ENCODE data around the gene KDM5B.

The KDM5B gene

DNA sequence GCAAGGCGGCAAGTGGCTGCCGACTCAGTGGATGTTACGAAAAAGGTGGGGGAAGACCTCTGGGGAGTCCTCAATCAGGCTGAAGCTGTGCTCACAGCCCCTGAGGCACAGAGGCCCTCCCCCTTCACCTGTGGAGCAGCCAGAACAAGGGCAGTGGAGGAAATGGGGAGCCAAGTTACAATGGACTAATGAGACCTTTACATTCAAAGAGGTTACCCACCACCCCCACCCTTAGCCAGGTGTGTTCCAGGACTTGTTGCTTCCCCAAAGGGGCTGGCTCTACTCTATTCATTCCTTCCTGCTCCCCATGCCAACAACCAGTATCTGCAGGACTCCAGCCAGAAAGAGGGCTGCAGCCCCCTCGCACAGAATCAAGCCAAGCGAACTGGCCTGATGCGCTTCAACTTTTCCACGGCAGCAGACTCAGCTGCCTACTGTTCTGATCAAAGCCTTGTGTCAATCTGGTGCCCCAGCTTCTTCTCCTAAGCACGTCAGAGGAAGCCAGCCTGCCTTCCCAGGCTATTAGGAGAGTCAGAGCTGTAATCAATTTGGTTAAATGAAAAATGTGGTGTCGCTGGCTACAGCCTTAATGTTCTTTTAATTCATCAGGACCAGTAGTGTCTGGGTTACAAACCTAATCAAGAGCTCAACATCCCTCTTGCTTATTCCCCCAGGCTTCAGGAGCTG, 96.1 kb downstream of the KDM5B start:
- no peak for DNase-seq

DNA sequence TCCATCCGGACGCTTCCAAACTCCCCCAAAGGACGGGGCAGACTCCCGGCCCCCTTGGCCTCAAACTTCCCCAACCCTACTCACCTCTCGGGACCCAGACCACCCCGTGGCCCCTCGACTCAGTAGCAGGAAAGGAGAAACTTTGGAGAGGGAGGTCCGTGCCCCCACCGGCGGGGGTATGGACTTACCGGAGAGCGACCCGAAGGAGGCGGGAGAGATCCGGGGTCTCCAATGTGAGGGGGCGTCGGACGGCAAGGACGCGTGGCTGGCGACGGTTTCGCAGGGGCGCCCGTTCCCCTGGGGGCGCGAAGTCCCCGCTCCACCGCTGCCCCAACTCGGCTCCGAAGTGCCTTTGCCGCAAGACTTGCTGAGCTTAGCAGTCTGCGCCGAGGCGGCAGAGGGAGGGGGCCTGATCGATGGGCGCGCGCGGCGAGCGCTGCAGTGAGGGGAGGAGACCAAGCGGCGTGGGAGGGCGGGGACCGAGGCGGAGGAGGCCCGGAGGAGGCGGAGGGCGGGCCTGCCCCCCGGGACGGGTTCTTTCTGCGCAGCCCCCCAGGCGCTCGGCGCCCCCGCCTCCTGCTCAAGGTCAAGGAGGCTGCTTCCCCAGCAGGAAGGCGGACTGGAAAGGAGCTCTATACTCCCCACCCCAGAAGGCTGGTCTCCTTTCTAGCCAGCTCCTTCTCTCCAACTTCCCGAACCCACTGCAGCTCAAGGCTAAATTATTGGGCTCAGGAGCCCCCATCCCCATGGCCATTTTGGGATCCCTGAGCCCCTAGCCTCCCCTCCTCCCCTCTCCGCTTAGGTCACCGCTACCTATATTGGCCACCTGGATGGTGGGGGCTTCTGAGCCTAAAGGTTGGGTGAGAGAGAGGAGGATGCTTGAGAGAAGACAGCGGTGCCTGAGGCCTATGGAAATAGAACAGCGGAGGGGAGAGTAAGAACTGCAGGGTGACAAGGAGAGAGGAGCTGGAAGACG, 97.9 kb downstream of the KDM5B start, which contains the start of gene SYT2:
Gene SYT2 (minus strand): TSS at position 385 of the 976 bp plus-strand sequence. CDS start 104,682 bp downstream, outside the sequence.
- DNase-seq, result no peak

DNA sequence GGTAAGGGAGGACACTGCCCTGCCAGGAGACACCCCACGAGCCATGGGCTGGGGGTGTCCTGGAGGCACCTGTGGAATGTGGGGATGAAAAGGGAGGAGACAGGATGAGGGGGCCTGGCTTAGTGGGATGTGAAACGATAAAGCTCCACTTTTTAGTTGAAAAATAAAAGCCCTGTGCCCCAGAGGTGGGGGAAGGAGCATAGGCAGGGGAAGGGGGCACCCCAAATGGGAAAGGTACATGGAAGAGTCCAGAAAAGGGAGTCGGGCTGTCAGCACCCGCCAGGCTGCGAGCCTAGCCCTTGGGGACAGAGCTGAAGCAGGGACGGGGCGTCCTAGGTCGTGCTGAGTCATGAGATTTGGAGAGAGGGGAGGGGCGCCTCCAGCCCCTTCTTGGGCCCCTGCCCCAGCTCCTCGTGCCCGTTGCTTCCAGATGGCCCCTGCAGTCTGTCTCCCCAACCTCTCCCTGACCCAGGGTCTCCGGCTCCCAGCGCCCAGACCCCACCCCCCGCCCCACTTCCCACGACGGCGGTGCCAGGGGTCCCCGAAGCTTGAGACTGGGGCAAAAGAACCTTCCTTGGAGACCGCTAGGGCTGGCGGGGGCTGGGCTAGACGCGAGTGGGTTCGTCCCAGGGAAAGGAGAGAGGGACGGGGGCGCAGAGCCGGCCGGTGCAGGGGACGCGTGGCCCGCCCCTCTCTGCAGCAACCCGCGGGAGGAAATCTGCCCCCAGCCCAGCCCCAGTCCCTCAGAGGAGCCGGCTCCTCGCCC, 98.8 kb downstream of the KDM5B start:
- no peak for DNase-seq

DNA sequence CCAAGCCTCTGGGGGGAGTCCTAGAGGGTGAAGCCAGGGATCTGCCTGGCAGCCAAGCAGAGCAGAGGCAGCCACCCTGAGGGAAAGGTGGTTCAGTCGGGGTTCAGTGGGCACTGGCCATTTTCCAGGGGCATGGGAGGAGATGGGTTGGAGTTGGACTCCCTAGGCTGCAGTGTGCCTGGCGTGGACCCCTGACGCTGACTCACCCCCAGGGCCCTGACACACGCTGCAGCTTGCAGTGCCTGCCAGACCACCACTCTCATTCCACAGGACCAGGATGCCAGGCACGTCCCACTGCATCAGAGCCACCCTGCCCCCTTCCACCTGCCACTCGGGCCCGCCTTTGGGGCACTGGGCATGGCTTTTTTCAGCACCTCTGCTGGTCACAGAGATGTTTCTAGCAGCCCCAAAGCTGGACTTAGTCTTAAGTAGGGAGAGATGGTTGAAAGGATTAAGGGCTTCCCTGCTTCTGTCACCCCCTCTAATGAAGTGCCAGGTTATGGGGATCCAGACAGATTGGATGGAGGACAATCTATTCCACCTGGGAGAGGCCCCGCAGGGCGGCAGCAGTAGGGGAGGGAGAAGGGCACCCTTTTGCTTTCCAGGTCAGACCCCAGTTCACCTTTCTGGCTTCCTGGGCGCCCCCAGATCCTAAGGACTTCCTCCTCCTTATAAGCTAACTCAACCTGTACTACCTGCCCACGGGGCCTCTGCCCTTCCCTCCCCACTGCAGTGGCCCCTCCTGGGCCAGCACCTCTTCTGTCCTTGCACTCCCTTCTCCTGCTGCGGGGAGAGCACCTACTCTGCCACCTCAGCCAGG, 99.6 kb downstream of the KDM5B start:
- DNase-seq, result no peak

DNA sequence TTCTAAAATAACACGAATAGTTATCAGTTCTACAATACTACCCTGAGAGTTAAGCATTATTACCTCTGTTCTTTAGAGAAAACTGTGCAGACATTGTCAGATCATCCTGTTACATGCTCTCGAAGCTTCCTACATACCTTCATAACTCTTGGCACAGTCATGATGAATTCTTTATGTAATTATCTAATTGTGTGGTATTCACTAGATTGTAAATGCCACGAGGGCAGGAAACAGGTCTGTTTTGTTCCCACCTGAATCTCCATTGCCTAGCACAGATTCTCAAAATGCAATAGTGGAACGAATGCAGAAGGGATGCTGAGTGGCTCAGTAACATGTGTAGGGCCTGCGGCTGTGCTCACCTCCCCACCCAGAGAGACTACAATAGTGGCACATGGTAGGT, 101.4 kb downstream of the KDM5B start:
- DNase-seq, result no peak

DNA sequence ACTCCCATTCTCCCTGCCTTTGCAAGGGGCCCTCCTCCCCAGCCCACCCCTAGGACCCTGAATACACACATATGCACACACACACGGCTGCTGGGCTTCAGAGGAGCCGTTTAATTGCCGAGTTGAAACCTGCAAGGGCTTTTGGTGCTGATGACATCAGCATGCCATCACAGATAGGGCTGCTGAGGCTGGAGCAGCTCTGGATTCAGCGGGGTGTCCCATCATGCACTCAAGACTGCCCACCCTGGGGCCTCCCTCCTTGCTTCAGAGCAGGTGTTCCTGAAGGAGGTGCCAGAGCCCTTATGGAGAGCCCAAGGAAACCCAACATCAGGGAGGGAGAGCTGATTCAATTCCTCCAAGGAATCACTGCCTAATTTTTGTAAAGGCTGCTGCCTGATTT, 103.6 kb downstream of the KDM5B start:
- no peak for DNase-seq

DNA sequence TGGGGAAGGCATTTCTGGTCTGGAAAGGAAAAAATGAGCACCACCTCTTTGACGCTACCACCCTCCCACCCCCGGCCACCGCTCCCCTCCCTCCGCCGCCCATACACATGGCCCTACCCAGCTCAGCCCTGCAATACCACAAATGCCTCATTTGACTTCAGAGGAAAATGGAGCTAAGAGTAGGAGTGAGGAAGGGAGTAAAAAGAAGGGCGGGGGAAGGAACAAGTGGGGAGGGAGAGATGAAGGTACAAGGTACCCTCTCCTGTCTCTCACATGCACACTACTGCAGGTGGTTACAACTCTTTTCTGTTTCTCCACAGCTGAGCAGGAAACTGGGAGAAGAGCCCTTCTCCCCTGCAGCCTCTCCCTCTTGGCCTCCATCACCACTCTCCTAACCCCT, 105.0 kb downstream of the KDM5B start:
- no peak for DNase-seq

DNA sequence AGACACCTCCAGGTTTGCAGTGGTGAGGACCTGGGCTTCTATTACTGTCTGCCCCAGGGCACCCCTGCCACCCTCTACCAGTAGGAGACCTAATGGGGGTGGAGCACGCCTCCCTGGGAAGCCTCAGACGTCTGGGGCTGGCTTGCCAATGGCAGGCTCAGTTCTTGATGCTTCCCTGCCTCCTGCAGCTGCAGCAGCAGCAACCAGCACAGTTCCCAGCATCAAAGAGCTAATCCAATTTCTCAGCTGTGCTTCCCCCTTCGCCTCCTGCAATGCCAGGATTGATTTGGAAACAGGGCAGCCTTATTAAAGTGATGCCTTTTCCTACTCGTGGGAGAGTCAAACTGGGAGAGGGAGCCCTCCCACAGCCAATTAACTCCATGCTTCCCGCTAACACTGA, 106.1 kb downstream of the KDM5B start:
- no peak for DNase-seq

DNA sequence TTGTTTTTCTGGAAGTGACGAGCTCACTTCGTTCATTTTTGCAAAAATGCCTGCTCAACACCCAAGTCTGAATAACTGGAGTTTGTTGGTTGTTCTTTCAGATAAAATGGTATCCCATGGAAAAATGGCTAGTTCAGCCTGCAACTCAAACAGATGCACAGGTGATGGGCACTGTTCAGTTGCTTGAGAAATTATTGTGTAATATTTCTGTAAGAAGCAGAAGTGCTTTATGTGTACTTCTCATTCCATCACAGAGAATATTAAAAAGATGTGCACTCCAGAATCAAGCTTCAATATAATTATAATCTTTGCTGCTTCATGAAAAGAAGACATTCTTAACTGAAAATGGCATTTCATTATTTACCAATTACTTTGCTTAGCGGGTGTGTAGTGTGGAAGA, 107.0 kb downstream of the KDM5B start:
- DNase-seq, result no peak

DNA sequence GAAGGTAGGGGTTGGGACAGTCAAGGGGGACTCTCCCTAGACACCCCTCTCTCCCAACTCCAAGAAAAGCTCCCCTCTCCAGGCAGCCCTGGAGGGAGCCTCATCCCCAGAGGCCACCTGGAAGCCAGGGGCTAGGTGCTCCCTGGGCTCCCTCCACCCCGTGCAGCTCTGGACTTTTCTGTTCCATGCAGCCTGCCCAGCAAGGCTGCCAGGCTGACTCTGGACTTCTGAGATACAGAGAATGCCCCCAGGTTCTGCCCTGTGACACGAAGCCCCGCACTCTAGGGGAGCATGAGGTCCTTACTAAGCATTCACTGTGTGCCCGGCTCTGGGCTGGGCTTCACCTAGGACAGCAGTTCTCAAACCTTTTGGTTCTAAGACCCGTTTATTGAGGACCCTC, 108.2 kb downstream of the KDM5B start:
- DNase-seq, result no peak

DNA sequence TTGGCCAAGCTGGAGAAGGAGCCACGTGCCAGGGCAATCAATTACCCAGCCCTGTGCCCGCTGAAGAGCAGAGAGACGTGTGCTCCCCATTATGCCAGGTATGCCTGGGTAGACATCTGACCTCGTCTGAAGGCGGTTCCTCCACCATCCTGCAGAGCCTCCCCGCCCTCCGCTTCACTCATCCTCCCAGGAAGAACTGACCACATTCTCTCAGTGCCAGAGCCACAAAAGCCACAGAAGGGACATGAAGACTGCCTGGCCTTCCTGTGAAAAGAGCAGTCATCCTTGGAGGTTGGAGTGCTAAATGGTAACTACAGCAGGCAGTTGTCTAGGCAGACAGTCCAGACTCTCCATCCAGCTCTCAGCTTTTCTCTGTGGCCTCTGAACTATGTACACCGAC, 109.9 kb downstream of the KDM5B start:
- no peak for DNase-seq

DNA sequence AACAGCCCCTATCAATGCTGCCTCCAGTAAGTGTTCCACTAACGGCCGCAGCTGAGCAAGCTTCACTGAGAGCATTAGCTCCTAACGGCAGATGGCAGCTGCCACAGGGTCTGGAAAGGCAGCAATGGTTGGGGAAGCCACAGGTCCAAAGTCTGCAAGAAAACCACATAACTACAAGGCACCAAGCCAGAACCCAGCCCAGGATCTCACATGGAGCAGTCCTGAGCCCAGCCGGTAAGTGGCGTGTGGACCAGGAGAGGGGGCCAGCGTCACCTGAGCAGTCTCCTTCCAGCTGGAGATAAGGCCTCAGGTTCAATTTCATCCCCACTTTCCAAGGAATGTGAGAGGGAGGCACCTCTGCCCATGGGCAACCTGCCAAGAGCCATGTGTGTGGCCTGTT, 111.2 kb downstream of the KDM5B start:
- DNase-seq, result no peak

DNA sequence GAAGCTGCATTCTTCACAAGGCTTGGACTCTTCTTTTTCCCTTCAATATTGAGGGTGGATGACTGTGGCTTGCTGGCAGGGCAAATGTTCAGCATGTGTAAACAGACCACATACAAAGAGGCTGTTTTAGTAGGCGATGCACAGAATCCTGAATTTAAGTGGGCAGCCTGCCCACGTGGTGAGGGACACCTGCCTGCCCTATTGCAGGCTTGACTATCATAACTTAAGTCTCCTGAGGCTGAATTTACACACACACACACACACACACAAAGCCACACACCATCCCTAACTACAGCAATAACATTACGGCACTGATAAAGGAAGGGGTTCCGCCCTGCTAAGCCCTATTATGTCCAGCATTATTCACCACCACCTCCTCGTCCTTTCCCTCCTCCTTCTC, 113.9 kb downstream of the KDM5B start:
- no peak for DNase-seq

DNA sequence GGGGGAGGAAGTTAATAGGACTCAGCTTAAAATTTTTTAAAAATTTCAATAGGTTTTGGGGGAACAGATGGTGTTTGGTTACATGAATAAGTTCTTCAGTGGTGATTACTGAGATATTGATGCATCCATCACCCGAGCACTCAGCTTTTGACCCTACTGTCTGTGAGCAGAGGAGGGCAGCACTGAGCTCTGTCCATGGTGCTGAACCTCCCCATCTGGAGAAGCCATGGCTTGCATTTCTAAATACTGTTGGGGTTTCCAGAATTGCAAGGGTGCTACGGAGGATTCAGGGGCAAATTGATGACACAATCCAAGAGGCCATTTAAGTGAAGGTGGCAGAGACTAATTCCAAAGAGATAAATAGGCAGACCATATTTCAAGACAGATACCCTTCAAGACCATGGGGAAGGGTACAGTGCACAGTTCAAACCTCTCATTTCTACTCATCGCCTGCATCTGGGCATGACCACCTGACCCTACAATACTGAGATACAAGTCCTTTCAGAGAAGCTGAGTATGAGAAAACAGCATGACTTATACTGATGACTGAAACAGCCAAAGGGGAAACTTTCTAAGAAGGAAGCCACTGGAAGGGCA, 115.2 kb downstream of the KDM5B start:
- DNase-seq, result peak; percentile 67

DNA sequence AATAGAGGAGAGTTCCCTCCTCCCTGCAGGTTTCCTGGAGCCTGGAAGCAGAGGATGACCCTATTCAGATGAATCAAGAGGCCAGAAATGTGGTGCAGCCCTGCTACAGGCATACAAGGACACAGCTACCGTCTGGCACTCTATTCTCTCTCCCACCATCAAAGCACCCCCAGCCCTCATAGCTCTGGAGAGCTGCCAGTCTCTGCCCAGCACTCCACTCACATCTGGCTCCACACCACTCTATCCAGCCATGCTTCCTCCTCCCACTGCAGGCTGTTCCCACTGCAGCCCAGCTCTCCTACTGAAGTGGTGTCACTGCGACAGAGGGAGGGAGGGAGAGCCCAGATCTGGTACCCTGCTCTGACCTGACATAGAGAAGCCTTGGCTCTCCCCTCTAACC, 116.4 kb downstream of the KDM5B start:
- no peak for DNase-seq

DNA sequence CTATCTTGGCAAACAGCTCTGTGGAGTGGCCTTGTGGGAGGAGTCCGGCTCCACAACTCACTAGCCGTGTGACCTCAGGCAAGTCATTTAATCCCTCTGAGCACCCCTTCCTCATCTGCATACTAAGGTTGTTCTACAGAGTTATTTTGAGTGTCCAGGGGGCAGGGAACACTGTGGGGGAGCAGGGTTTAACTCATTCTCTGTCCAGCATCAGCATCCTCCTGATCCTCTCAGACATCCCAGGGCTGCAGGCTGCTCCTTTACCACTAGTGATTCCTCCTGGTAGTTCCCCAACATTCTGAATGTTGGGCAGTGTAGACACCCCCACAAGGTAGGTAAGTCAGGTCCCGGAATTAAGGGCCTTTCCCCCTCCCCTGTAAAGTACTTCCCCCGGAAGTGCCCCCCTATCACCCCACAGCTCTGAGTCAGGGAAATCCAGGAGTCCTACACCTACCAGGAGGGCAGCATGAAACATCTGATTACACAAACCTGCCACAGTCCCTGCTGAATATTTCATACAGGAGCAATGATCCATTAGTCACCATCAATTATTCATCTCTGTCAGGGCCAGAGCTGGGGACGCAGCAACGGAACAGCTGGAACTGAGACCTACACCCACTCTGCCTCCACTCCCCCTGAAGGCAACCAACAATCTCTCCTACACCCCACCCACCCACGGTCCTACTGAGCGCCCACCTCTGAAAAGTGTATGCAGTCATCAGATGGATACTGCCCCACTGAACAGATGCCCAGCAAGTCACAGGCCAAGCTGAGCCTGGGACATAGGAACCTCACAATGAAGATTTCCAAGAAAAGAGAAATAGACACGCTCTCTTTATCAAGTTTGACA, 118.5 kb downstream of the KDM5B start:
- no peak for DNase-seq

DNA sequence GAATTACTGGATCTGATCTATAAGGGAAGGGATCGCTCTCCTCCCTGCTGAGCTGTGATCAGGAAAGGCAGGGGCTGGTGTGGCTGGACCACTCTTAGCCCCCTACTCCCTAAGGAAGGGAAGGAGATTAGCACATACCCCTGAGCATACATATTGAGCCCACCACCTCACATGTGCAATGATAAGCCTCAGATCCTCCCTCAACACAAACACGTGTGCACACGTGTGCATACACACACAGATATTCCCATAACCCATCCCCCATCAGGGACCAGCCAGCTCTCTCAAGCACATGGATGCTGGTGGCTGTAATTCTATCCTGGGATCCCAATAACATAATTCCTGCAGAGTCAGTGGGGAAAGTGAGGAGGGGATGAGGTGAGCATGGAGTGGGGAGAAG, 119.1 kb downstream of the KDM5B start:
- no peak for DNase-seq

DNA sequence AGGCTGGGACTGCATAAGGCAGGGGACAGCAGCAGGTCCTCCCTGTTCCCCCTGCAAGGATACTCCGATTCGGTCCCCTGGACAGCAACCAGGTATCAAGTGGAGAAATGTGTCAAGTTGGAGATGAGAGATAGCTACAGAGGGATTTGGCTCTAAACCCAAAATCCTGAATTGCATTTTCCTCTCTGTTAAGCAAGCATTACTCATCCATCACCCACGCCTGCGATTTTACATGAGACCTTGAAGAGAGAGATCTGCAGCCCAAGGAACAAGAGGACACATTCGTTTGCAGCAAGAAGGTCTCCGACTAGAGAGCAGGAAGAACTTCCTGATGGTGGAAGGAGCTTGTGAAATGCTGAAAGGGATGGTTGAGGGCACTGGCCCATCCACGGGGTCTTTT, 119.8 kb downstream of the KDM5B start:
- DNase-seq, result no peak

DNA sequence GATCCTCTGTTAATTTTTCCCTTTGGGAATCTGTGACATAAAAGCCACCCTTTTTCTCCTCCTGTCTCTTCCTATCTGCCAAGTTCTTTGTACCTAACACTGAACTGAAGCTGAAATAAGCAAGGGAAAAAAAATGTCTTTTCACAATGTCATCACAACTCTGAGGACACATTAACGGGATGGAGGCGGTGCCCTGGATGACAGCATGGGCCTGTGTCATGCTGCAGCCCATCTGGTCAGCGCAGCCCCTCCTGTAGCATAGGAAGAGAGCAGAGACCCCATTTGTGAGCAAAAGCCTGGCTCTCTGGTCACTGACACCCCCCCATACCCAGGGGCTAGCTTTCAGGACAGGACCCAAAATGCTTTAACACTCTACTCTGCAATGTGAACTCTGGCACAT, 120.4 kb downstream of the KDM5B start:
- no peak for DNase-seq

DNA sequence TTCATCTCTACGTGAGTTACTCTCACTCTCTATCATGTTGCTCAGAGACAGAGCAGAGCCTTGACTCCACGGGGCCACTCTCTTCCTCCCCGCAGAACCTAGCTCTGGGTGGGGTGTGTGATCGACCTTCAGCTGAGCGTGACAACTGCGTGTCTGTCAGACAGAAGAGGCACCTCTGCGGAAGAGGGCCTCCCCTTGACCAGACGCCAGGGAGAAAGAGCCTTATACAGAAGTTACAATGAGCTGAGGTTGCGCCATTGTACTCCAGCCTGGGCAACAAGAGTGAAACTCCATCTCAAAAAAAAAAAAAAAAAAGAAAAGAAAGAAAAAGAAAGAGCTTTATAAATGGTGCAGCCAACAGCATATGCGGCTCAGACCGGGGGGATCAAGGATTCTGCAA, 120.9 kb downstream of the KDM5B start:
- DNase-seq, result no peak

DNA sequence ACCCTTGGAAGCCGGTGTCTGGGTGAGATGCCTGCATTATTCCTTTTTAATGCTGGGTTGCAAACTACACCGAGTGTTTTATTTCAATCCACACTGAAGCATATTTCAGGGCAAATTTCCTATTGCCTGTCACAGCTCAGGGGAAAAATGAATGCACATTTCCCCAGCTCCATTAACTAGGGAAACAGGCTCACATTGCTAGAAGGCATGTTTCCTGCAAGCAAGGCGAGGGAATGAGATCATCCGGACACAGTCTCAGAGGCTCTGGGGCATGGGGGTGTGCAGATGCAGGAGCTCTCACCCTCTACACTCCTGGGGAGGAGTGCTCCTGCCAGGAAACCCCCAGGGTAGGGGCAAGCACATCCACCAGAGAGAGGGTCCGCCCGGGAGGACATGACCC, 122.6 kb downstream of the KDM5B start:
- DNase-seq, result no peak
